HepG2 (cell line): Measurements from ENCODE around the gene ZC3H4. TPM values are rescaled to one million over a fixed set of nuclear protein-coding genes. Genes with fewer than 3 reads are reported as not detected.

Experiments used
- ATAC-seq: fragments of 200-7000 bp; cut with Tn5 transposase; 3 replicates; pipeline ENCODE4 v1.9.1; 2020; ENCODE audit warnings: mild to moderate bottlenecking, moderate library complexity
- BruUV-seq: library from RNA; stranded (reverse); fragments of 400-500 nt; replicated peaks from 2 replicates; lab custom pipeline; 2021; lab: Mats Ljungman, UMichigan
- CTCF ChIA-PET: fragments of 300-600 bp; formaldehyde crosslinking; extraction: SDS; loops from one replicate; lab custom pipeline; 2021; ENCODE audit warnings: low total read pairs, inconsistent platforms, low intra/inter-chr PET ratio; lab: Yijun Ruan, JAX
- POLR2A ChIA-PET: fragments of 350-600 bp; sonication (Branson Sonifier 250); formaldehyde crosslinking; loops from one replicate; lab custom pipeline; 2020; ENCODE audit warnings: antibody characterized with exemption, inconsistent platforms; lab: Yijun Ruan, JAX
- DNase-seq: peaks from one replicate; pipeline ENCODE4 v3.0.0-alpha.2; 2015; ENCODE audit warnings: low spot score
- FAIRE-seq: peaks from 3 replicates; lab custom pipeline; 2011; peaks lifted over from hg19 to GRCh38; lab: Jason Lieb, UNC
- H2AFZ ChIP-seq: one replicate; pipeline ENCODE4 v1.6.1; 2011; ENCODE audit warnings: low read length, inconsistent platforms
- H3K27ac ChIP-seq: fragments of 300-600 bp; 3 replicates; pipeline ENCODE4 v1.8.0; 2011; ENCODE audit warnings: mixed run types, mild to moderate bottlenecking, mixed read lengths, low read length, inconsistent platforms; ENCODE audit not compliant: insufficient read depth; ENCODE audit errors: extremely low read length
- H3K27me3 ChIP-seq, 2 experiments: fragments of 200-600 bp in 1 of 2; 2 replicates in 1 of 2; 3 replicates in 1 of 2; pipeline versions ENCODE4 v1.6.0 to v1.8.0; 2011; ENCODE audit warnings: low read length in 2 of 2, mild to moderate bottlenecking in 2 of 2, moderate library complexity in 2 of 2, inconsistent platforms in 1 of 2; ENCODE audit not compliant: insufficient read depth in 2 of 2, control insufficient read depth in 1 of 2
- H3K36me3 ChIP-seq, 2 experiments: fragments of 200-600 bp in 1 of 2; replicated peaks in 1 of 2; 2 replicates in 1 of 2; 3 replicates in 1 of 2; pipeline versions ENCODE4 v1.5.1 to v1.8.0; 2011; ENCODE audit warnings: low read length in 2 of 2, inconsistent platforms in 1 of 2; ENCODE audit not compliant: insufficient read depth in 2 of 2, control insufficient read depth in 1 of 2
- H3K4me1 ChIP-seq: 2 replicates; pipeline ENCODE4 v1.5.1; 2012; ENCODE audit warnings: low read length, inconsistent platforms; ENCODE audit not compliant: insufficient read depth
- H3K4me2 ChIP-seq: 2 replicates; pipeline ENCODE4 v1.6.0; 2011; ENCODE audit warnings: low read depth, low read length, inconsistent platforms
- H3K4me3 ChIP-seq, 3 experiments: fragments of 200-600 bp in 1 of 3; sonication (generic), shearing (Covaris generic) in 1 of 3; replicated peaks in 1 of 3; 2 replicates each; pipeline ENCODE4 v1.5.1; 2011 to 2016; ENCODE audit warnings: low read length in 3 of 3, inconsistent platforms in 2 of 3, low read depth in 2 of 3, mild to moderate bottlenecking in 2 of 3, control low read depth in 1 of 3, mixed read lengths in 1 of 3; ENCODE audit not compliant: insufficient read depth in 1 of 3
- H3K79me2 ChIP-seq: one replicate; pipeline ENCODE4 v1.6.1; 2011; ENCODE audit warnings: low read length, inconsistent platforms; ENCODE audit not compliant: insufficient read depth
- H3K9ac ChIP-seq: 2 replicates; pipeline ENCODE4 v1.6.0; 2011; ENCODE audit warnings: mild to moderate bottlenecking, low read depth, low read length, inconsistent platforms; ENCODE audit not compliant: insufficient read depth
- H3K9me3 ChIP-seq: 2 replicates; pipeline ENCODE4 v1.5.1; 2012; ENCODE audit warnings: mild to moderate bottlenecking, low read length
- H4K20me1 ChIP-seq: 2 replicates; pipeline ENCODE4 v1.6.0; 2011; ENCODE audit warnings: inconsistent platforms, mild to moderate bottlenecking, low read length, moderate library complexity; ENCODE audit not compliant: insufficient read depth
- GATAD1 ChIP-seq: IDR thresholded peaks from 2 replicates; pipeline ENCODE4 v1.6.1; 2016; ENCODE audit warnings: missing genetic modification reagents, missing compliant biosample characterization
- KDM4B ChIP-seq: sonication (generic); formaldehyde crosslinking; IDR thresholded peaks from 2 replicates; pipeline ENCODE4 v1.4.0; 2020; ENCODE audit warnings: missing genetic modification reagents
- MIER2 ChIP-seq: IDR thresholded peaks from 2 replicates; pipeline ENCODE4 v1.6.1; 2016; ENCODE audit warnings: missing biosample characterization, missing genetic modification reagents
- NR2F1 ChIP-seq, 2 experiments: fragments of 450-650 bp in 1 of 2; formaldehyde crosslinking in 1 of 2; IDR thresholded peaks; 2 replicates each; pipeline versions ENCODE4 v1.5.0 to v1.6.1; 2016 to 2020; ENCODE audit warnings: mild to moderate bottlenecking in 1 of 2, missing compliant biosample characterization in 1 of 2, missing genetic modification reagents in 1 of 2, moderate library complexity in 1 of 2
- ZBTB33 ChIP-seq: sonication (generic); formaldehyde crosslinking; IDR thresholded peaks from 2 replicates; pipeline ENCODE4 v1.4.0; 2020; ENCODE audit warnings: missing genetic modification reagents
- ZNF205 ChIP-seq: IDR thresholded peaks from 2 replicates; pipeline ENCODE4 v1.6.1; 2018; ENCODE audit warnings: missing biosample characterization, missing genetic modification reagents
- WGBS: methylation state at CpG from one replicate; pipeline ENCODE4 v1.1.6; 2017; ENCODE audit warnings: low lambda C conversion rate; 5-methylcytosine and 5-hydroxymethylcytosine counted together
- in situ Hi-C: cut with HindIII; loops from 2 replicates; pipeline ENCODE4 v1.10.0; 2017; ENCODE audit warnings: low pct_unique_long_range_greater_than_20kb; ENCODE audit not compliant: extremely low pct_ligation_motif_present
- intact Hi-C: fragments of 100-400 bp; cut with micrococcal nuclease; formaldehyde crosslinking; loops from one replicate; pipeline ENCODE4 v1.10.0; 2022; ENCODE audit not compliant: unreplicated experiment
- polyA plus RNA-seq, 8 experiments: library from polyadenylated mRNA; depleted of rRNA in 3 of 8; stranded (reverse) in 7 of 8; unstranded in 1 of 8; fragments of >200 nt; fragmentation: Illumina TruSeq in 4 of 8; extraction: Trizol in 4 of 8; gene quantifications; 2 replicates each; pipeline versions ENCODE4 v1.2.1 to v1.2.3, GENCODE V29; 2011 to 2016; ENCODE audit warnings: low read depth in 4 of 8, missing spikeins in 1 of 8, mixed read lengths in 1 of 8; ENCODE audit not compliant: insufficient read depth in 1 of 8
- total RNA-seq, 5 experiments: library from RNA; depleted of rRNA; stranded (reverse); fragments of >200 nt; fragmentation: Illumina TruSeq; extraction: Trizol; gene quantifications; 2 replicates each; pipeline ENCODE4 v1.2.3, GENCODE V29; 2016; ENCODE audit warnings: low read depth in 1 of 5

ZC3H4 gene
- total and polyA plus RNA-seq, 2 of the 13 experiments (the other 11 are each of a cell fraction or from before 2014, with no cell fraction given): 1.8 to 10.7 TPM

GRCh38 chr19:47142779-47143178 is 29.2 kb upstream of the ZC3H4 start:
- in situ Hi-C loops (no loop called here), intact Hi-C loops (no loop called here)
- Histone ChIP-seq H3K27me3 (no peaks in the 10 kb centered on the region), H4K20me1 (0 out of 2 replicates have a peak, but pooled peaks cover 5% of the 10 kb centered on the region), H3K4me3 (no peak overlapping the region), H2AFZ (no peak overlapping the region)
- TF ChIP-seq NR2F1 (CRISPR knock-in tag; IDR thresholded peaks at IDR 0.05) (no peak), GATAD1 (no peak), ZBTB33 (CRISPR knock-in tag) (no peak), KDM4B (CRISPR knock-in tag) (no peak)
- TF ChIP-seq, all 625 proteins: peak for 0
- FAIRE-seq (no peak), ATAC-seq (no peak), DNase-seq (no peak)
- Histone ChIP-seq H3K9ac (no peak overlapping the region), H3K9me3 (no peaks in the 10 kb centered on the region), H3K36me3 (peaks cover 25 to 59% of the 10 kb centered on the region in 2 experiments), H3K4me2 (no peak overlapping the region), H3K27ac (no peak overlapping the region), H3K4me1 (no peaks in the 10 kb centered on the region), H3K79me2 (peaks cover 53% of the 10 kb centered on the region)
- WGBS: 96% methylated on average over 5 of the region's 5 CpGs
- ChIA-PET POLR2A (no interaction called here), CTCF (no interaction called here)
- no TSS peak for BruUV-seq

GRCh38 chr19:47141695-47142094 is 28.1 kb upstream of the ZC3H4 start:
- Histone ChIP-seq H3K36me3 (peaks cover 25 to 52% of the 10 kb centered on the region in 2 experiments), H3K27me3 (no peaks in the 10 kb centered on the region), H3K9ac (no peak overlapping the region), H4K20me1 (0 out of 2 replicates have a peak, but pooled peaks cover 6% of the 10 kb centered on the region), H3K27ac (no peak overlapping the region), H3K4me2 (no peak overlapping the region), H3K9me3 (no peaks in the 10 kb centered on the region), H2AFZ (no peak overlapping the region), H3K4me1 (peaks cover 3% of the 10 kb centered on the region), H3K79me2 (peaks cover 62% of the 10 kb centered on the region), H3K4me3 (no peak overlapping the region)
- no TSS peak for BruUV-seq
- TF ChIP-seq MIER2 (CRISPR knock-in tag) (no peak), ZNF205 (CRISPR knock-in tag) (no peak)
- DNase-seq (no peak), FAIRE-seq (no peak), ATAC-seq (no peak)
- in situ Hi-C loops: no loop called here
- intact Hi-C loops: no loop called here
- CTCF ChIA-PET: no interaction called here
- POLR2A ChIA-PET: interaction anchor here (0.8 kb wide), 1 partner anchor 9 kb away, joined by 3 read pairs; no protein-coding TSS in a partner anchor
